GM12878 (cell line): ENCODE data around the gene GARS1. TPM values are rescaled to one million over a fixed set of nuclear protein-coding genes. Genes with fewer than 3 reads are reported as not detected.

ENCODE experiments used
- ATAC-seq: fragments of 200-7000 bp; cut with Tn5 transposase; 3 replicates; pipeline ENCODE4 v1.9.1; 2020; ENCODE audit warnings: mild to moderate bottlenecking, moderate library complexity
- BruUV-seq: library from RNA; stranded (reverse); fragments of 400-500 nt; replicated peaks from 2 replicates; lab custom pipeline; 2021; lab: Mats Ljungman, UMichigan
- CTCF ChIA-PET: fragments of 300-600 bp; sonication (Branson Sonifier 250); formaldehyde crosslinking; extraction: SDS; loops from one replicate; lab custom pipeline; 2021; ENCODE audit warnings: inconsistent platforms; lab: Yijun Ruan, JAX
- POLR2A ChIA-PET: fragments of 350-600 bp; formaldehyde crosslinking; extraction: SDS; loops from one replicate; lab custom pipeline; 2021; ENCODE audit warnings: inconsistent platforms; lab: Charles Lee
- RAD21 ChIA-PET: fragments of 300-600 bp; sonication (Branson Sonifier 250); formaldehyde crosslinking; loops from one replicate; lab custom pipeline; 2023; ENCODE audit warnings: antibody characterized with exemption; ENCODE audit not compliant: unreplicated experiment; lab: Charles Lee
- SMC1A ChIA-PET: fragments of 300-600 bp; sonication (Branson Sonifier 250); formaldehyde crosslinking; loops from one replicate; lab custom pipeline; 2023; ENCODE audit not compliant: unreplicated experiment, uncharacterized antibody; lab: Charles Lee
- DNase-seq: peaks from one replicate; pipeline ENCODE4 v3.0.0-alpha.2; 2011; ENCODE audit warnings: low read depth, low spot score
- FAIRE-seq: peaks from 3 replicates; lab custom pipeline; 2011; peaks lifted over from hg19 to GRCh38; lab: Jason Lieb, UNC
- H2AFZ ChIP-seq: 2 replicates; pipeline ENCODE4 v1.6.0; 2011; ENCODE audit warnings: low read depth, low read length, control low read depth; ENCODE audit not compliant: control insufficient read depth
- H3K27ac ChIP-seq: 2 replicates; pipeline ENCODE4 v1.5.1; 2011; ENCODE audit warnings: control low read depth; ENCODE audit not compliant: control insufficient read depth, insufficient read depth
- H3K27me3 ChIP-seq, 2 experiments: replicated peaks in 1 of 2; 2 replicates each; pipeline versions ENCODE4 v1.6.0 to v1.6.1; 2011; ENCODE audit warnings: low read length in 1 of 2; ENCODE audit not compliant: control insufficient read depth in 2 of 2, insufficient read depth in 2 of 2
- H3K36me3 ChIP-seq, 2 experiments: 2 replicates each; pipeline ENCODE4 v1.5.1; 2011; ENCODE audit warnings: low read length in 1 of 2; ENCODE audit not compliant: control insufficient read depth in 2 of 2, insufficient read depth in 2 of 2
- H3K4me1 ChIP-seq: 2 replicates; pipeline ENCODE4 v1.6.1; 2011; ENCODE audit warnings: mild to moderate bottlenecking, low read length, moderate library complexity, mixed read lengths; ENCODE audit not compliant: control insufficient read depth, insufficient read depth
- H3K4me2 ChIP-seq: 2 replicates; pipeline ENCODE4 v1.6.0; 2011; ENCODE audit warnings: control low read depth; ENCODE audit not compliant: control insufficient read depth, insufficient read depth
- H3K4me3 ChIP-seq: fragments of 200-600 bp; sonication (generic); 2 replicates; pipeline ENCODE4 v1.5.1; 2016
- H3K79me2 ChIP-seq: 2 replicates; pipeline ENCODE4 v1.6.0; 2011; ENCODE audit warnings: low read length; ENCODE audit not compliant: control insufficient read depth, insufficient read depth
- H3K9ac ChIP-seq: 2 replicates; pipeline ENCODE4 v1.8.0; 2011; ENCODE audit warnings: low read length, control low read depth, mixed read lengths; ENCODE audit not compliant: control insufficient read depth, insufficient read depth
- H3K9me3 ChIP-seq: replicated peaks from 3 replicates; pipeline ENCODE4 v1.5.1; 2011; ENCODE audit warnings: mild to moderate bottlenecking, low read length; ENCODE audit not compliant: control insufficient read depth, insufficient read depth
- H4K20me1 ChIP-seq: 2 replicates; pipeline ENCODE4 v1.6.0; 2011; ENCODE audit not compliant: control insufficient read depth, insufficient read depth
- HDAC6 ChIP-seq: fragments of 200-600 bp; sonication (generic); IDR thresholded peaks from one replicate; pipeline ENCODE4 v1.8.0; 2017; ENCODE audit warnings: antibody characterized with exemption; ENCODE audit not compliant: unreplicated experiment
- IRF4 ChIP-seq: IDR thresholded peaks from 2 replicates; pipeline ENCODE4 v1.6.1; 2011; ENCODE audit warnings: low read depth, low read length
- PAX8 ChIP-seq: fragments of 450-650 bp; IDR thresholded peaks from 2 replicates; pipeline ENCODE4 v1.6.1; 2017; ENCODE audit warnings: mild to moderate bottlenecking, moderate library complexity
- SMARCA5 ChIP-seq: fragments of 450-650 bp; IDR thresholded peaks from 2 replicates; pipeline ENCODE4 v1.6.1; 2017; ENCODE audit warnings: mild to moderate bottlenecking
- SREBF1 ChIP-seq: IDR thresholded peaks from 2 replicates; pipeline ENCODE4 v1.6.1; 2012; ENCODE audit warnings: mild to moderate bottlenecking, low read length
- SUZ12 ChIP-seq: fragments of 200-600 bp; sonication (generic); IDR thresholded peaks from one replicate; pipeline ENCODE4 v1.6.1; 2018; ENCODE audit warnings: antibody characterized with exemption, mild to moderate bottlenecking; ENCODE audit not compliant: unreplicated experiment
- TARDBP ChIP-seq: IDR thresholded peaks from 2 replicates; pipeline ENCODE4 v1.6.1; 2016; ENCODE audit warnings: borderline replicate concordance
- WGBS: methylation state at CpG from one replicate; pipeline ENCODE4 v1.1.6; 2016; ENCODE audit warnings: low lambda C conversion rate; ENCODE audit not compliant: insufficient replicate concordance, insufficient coverage; ENCODE audit errors: missing lambda C conversion rate; 5-methylcytosine and 5-hydroxymethylcytosine counted together
- in situ Hi-C: fragments of 300-500 bp; cut with MboI; formaldehyde crosslinking; loops from 9 replicates; pipeline ENCODE4 v1.14.3; 2018; ENCODE audit warnings: mixed read lengths
- intact Hi-C: fragments of 100-400 bp; cut with micrococcal nuclease; formaldehyde crosslinking; loops from one replicate; pipeline ENCODE4 v1.14.2; 2022; ENCODE audit not compliant: unreplicated experiment
- polyA plus RNA-seq, 11 experiments: library from polyadenylated mRNA; depleted of rRNA in 4 of 11; unstranded in 6 of 11; stranded (reverse) in 5 of 11; fragments of >200 nt; fragmentation: Nextera tagmentation in 4 of 11; fragmentation: Illumina TruSeq in 1 of 11; extraction: Ambion mirVana in 4 of 11; extraction: Trizol in 1 of 11; gene quantifications; 1 replicate in 1 of 11; 2 replicates in 10 of 11; pipeline versions ENCODE4 v1.2.1 to v1.2.3, GENCODE V29; 2011 to 2016; ENCODE audit warnings: inconsistent platforms in 2 of 11, missing spikeins in 2 of 11, low read depth in 1 of 11
- total RNA-seq, 4 experiments: library from RNA; depleted of rRNA in 3 of 4; stranded (reverse); fragments of >200 nt in 3 of 4; fragmentation: Illumina TruSeq in 1 of 4; extraction: Trizol in 1 of 4; gene quantifications; 2 replicates each; pipeline versions ENCODE4 v1.2.1 to v1.2.3, GENCODE V29; 2013 to 2021
- TF ChIP-seq, protein P1 (sequence below): IDR thresholded peaks from 2 replicates; pipeline ENCODE4 v1.6.1; 2011; ENCODE audit warnings: low read depth, mild to moderate bottlenecking, low read length, moderate library complexity, borderline replicate concordance; ENCODE audit errors: extremely low read depth
- TF ChIP-seq, protein P2 (sequence below): fragments of 450-650 bp; IDR thresholded peaks from 2 replicates; pipeline ENCODE4 v1.6.1; 2017; ENCODE audit warnings: mild to moderate bottlenecking, moderate library complexity

GARS1 gene
- total and polyA plus RNA-seq, 10 of the 15 experiments (the other 5 are each of a cell fraction or from before 2014, with no cell fraction given), result 120 to 361 (median 187) TPM

DNA sequence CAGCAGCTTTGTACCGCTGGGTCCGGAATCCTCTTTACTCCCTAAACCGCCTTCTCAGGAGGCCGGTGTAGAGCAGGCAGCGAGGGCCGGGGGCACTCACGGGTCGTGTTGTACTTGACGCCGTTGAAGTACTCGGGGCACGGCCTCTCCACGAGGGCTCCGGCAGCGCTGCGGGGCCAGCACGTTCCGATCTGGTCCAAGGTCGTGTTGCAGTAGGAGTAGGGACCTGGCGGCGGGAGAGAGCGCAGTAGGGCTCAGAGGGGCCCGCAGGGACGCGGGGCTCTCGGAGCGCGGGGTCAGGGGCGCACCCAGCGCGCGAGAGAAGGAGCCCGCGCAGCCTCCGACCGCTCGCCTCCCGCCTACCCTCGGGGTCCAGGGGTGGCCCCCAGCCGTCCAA lies 87.1 kb downstream of the GARS1 start:
- Histone ChIP-seq H3K79me2 (no peaks in the 10 kb centered on the region), H3K27ac (no peak overlapping the region), H3K27me3 (peaks cover 10 to 26% of the 10 kb centered on the region in 2 experiments), H3K36me3 (no peaks in the 10 kb centered on the region), H3K9ac (no peak overlapping the region)
- in situ Hi-C loops, result no loop called here
- DNase-seq (no peak), ATAC-seq (no peak), FAIRE-seq (no peak)
- ChIA-PET SMC1A (no interaction called here), RAD21 (no interaction called here), POLR2A (no interaction called here)
- no TSS peak for BruUV-seq
- TF ChIP-seq HDAC6, result no peak
- TF ChIP-seq SUZ12, result peak; percentile 14
- TF ChIP-seq, all 136 proteins: peak for 1
- no peak overlapping the region for H3K4me3 ChIP-seq
- H4K20me1 ChIP-seq, result no peaks in the 10 kb centered on the region
- H3K9me3 ChIP-seq, result no peaks in the 10 kb centered on the region
- no peak overlapping the region for H3K4me2 ChIP-seq
- H3K4me1 ChIP-seq, result no peaks in the 10 kb centered on the region
- intact Hi-C loops, result no loop called here
- 6% methylated on average over 24 of the region's 40 CpGs for WGBS
- no peak overlapping the region for H2AFZ ChIP-seq
- CTCF ChIA-PET, result no interaction called here

DNA sequence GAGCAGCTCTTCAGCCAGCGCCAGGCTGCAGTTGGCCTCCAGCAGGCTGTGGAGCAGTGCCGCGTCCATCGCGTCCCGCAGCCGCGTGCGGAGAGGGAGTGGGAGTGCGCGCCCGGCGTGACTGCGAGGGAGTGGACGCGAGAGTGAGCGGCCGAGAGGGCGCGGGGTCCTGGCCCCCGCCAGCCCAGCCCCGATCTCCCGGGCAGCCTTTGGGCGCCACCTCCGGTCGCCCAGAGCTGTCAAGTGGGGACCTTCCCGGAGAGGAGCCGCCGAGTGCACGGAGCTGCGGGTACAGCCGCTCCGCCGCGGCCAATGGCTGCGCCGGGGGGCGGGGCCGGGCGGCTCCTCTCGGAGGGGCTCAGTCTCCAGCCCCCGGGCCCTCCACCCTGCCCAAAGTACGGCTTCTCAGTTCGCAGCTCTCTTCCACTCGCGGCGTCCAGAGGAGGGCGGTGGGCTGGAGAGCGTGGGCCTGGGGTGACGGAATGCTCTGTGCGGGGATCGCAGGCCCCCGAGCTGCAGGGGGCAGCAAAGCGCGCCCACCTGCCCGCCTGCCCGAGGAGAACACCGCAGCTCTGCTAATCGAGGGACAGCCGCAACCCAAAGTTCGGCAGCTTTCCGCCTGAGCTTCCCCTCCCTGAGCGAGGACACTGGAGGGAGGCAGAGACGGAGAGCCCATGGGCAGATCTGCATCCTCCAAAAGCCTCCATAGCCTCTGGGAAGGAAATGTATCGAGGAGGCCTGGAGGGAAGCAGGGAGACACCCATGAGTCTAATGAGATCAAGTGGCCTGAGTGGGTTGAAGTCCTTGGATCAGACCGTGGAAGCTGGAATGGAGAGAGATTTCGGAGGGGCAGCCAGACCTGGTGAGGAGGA lies 87.8 kb downstream of the GARS1 start, which contains the start of gene CRHR2:
Gene CRHR2, minus strand, starts transcription at position 245 of the 872 bp plus-strand sequence. Its CDS starts 176 bp downstream, at position 69.
- SMC1A ChIA-PET, result no interaction called here
- no TSS peak for BruUV-seq
- TF ChIP-seq, protein P1, sequence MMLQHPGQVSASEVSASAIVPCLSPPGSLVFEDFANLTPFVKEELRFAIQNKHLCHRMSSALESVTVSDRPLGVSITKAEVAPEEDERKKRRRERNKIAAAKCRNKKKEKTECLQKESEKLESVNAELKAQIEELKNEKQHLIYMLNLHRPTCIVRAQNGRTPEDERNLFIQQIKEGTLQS, result no peak
- no peak for TF ChIP-seq IRF4
- no peak for TF ChIP-seq SREBF1
- no peak for TF ChIP-seq TARDBP
- TF ChIP-seq PAX8, result no peak
- no peak for TF ChIP-seq SMARCA5
- TF ChIP-seq, protein P2, sequence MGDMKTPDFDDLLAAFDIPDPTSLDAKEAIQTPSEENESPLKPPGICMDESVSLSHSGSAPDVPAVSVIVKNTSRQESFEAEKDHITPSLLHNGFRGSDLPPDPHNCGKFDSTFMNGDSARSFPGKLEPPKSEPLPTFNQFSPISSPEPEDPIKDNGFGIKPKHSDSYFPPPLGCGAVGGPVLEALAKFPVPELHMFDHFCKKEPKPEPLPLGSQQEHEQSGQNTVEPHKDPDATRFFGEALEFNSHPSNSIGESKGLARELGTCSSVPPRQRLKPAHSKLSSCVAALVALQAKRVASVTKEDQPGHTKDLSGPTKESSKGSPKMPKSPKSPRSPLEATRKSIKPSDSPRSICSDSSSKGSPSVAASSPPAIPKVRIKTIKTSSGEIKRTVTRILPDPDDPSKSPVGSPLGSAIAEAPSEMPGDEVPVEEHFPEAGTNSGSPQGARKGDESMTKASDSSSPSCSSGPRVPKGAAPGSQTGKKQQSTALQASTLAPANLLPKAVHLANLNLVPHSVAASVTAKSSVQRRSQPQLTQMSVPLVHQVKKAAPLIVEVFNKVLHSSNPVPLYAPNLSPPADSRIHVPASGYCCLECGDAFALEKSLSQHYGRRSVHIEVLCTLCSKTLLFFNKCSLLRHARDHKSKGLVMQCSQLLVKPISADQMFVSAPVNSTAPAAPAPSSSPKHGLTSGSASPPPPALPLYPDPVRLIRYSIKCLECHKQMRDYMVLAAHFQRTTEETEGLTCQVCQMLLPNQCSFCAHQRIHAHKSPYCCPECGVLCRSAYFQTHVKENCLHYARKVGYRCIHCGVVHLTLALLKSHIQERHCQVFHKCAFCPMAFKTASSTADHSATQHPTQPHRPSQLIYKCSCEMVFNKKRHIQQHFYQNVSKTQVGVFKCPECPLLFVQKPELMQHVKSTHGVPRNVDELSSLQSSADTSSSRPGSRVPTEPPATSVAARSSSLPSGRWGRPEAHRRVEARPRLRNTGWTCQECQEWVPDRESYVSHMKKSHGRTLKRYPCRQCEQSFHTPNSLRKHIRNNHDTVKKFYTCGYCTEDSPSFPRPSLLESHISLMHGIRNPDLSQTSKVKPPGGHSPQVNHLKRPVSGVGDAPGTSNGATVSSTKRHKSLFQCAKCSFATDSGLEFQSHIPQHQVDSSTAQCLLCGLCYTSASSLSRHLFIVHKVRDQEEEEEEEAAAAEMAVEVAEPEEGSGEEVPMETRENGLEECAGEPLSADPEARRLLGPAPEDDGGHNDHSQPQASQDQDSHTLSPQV, result no peak
- Histone ChIP-seq H3K27me3 (peaks cover 10 to 24% of the 10 kb centered on the region in 2 experiments), H3K4me2 (no peak within 1 kb of the TSS), H3K36me3 (no peaks in the 10 kb centered on the region), H3K27ac (no peak within 1 kb of the TSS), H3K79me2 (no peaks in the 10 kb centered on the region), H3K4me3 (no peak within 1 kb of the TSS), H3K4me1 (no peaks in the 10 kb centered on the region), H2AFZ (no peak within 1 kb of the TSS), H3K9ac (no peak within 1 kb of the TSS), H3K9me3 (no peaks in the 10 kb centered on the region), H4K20me1 (no peaks in the 10 kb centered on the region)
- RAD21 ChIA-PET, result no interaction called here
- in situ Hi-C loops, result no loop called here
- 14% methylated on average over 56 of the region's 67 CpGs for WGBS
- DNase-seq (no peak), FAIRE-seq (no peak), ATAC-seq (peak; percentile 31; the same call in 2 of the 3 replicates)
- intact Hi-C loops, result no loop called here
- POLR2A ChIA-PET, result no interaction called here
- CTCF ChIA-PET, result interaction anchor here (0.6 kb wide), 1 partner anchor 52 kb away, joined by 3 read pairs; no protein-coding TSS in a partner anchor
